ENCODE data around the gene CRYBG1. TPM values are rescaled to one million over a fixed set of nuclear protein-coding genes. Genes with fewer than 3 reads are reported as not detected.
"Not testable (repeated sequence)": the region's sequence is repeated elsewhere in the genome, so short reads cannot be mapped to it uniquely, and the experiment has no call there.

CRYBG1 gene
- total RNA-seq, 1 donor: 11.9 TPM

DNA sequence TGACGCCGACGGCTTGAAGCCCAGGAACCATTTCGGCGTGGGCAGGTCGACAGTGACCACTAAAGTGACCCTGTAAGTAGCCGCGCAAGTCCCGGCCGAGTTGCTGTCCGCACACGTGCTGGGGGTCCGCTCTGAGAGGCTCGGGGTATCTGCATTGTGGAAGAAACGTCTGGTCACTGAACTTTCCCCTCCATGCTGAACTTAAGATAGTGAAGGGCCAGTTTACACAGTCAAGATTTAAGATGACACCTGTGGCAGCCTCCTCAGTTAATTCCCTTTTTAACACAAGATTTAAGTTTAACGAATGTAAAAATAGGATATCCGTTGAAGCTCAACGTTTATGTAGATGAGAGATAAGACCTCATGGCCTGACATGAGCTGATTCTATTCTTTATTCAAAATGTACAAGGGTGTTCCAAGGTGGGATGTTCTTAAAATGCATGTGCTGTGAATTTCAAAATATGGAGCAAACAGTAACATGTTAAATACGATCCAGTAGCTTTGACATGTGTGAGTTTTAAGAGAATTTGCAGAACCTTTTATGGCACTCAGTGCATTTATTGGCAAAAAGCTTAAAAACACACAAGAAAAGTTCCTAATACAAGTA, 152.6 kb downstream of the CRYBG1 start:
- no peak for DNase-seq (ENCODE audit: insufficient read length, low spot score, missing footprints)
- no peaks in the 10 kb centered on the region for H4K20me1 ChIP-seq (ENCODE audit: insufficient read depth, low read length)
- TF ChIP-seq CTCF (IDR thresholded peaks at IDR 0.05; ENCODE audit: extremely low read depth, low read depth, low read length): no peak
- no peaks in the 10 kb centered on the region for H3K9me3 ChIP-seq (ENCODE audit: low read depth, low read length)
- peaks cover 24% of the 10 kb centered on the region for H3K27me3 ChIP-seq (ENCODE audit: insufficient read depth, low read length)
- H3K4me3 ChIP-seq (ENCODE audit: insufficient read depth, low read length): peak overlapping the region; percentile 82
- H2AFZ ChIP-seq (ENCODE audit: low read length): peak overlapping the region; percentile 87
- H3K36me3 ChIP-seq (ENCODE audit: insufficient read depth, low read length): no peaks in the 10 kb centered on the region
- peaks cover 29% of the 10 kb centered on the region for H3K4me1 ChIP-seq (ENCODE audit: insufficient read depth, low read length)
- peak overlapping the region; percentile 38 for H3K27ac ChIP-seq (ENCODE audit: low read depth, low read length)
- peak overlapping the region; percentile 87 for H3K4me2 ChIP-seq (ENCODE audit: insufficient read depth, low read length)
- no peaks in the 10 kb centered on the region for H3K79me2 ChIP-seq (ENCODE audit: insufficient read depth, low read length)

- Histone ChIP-seq H3K27ac (ENCODE audit: low read depth, low read length) (no peak overlapping the region), H3K4me3 (ENCODE audit: insufficient read depth, low read length) (no peak overlapping the region), H3K27me3 (ENCODE audit: insufficient read depth, low read length) (peaks cover 17% of the 10 kb centered on the region), H3K9me3 (ENCODE audit: low read depth, low read length) (no peaks in the 10 kb centered on the region), H3K4me2 (ENCODE audit: insufficient read depth, low read length) (peak overlapping the region; percentile 87), H3K36me3 (ENCODE audit: insufficient read depth, low read length) (no peaks in the 10 kb centered on the region), H4K20me1 (ENCODE audit: insufficient read depth, low read length) (no peaks in the 10 kb centered on the region), H3K79me2 (ENCODE audit: insufficient read depth, low read length) (no peaks in the 10 kb centered on the region), H3K4me1 (ENCODE audit: insufficient read depth, low read length) (peaks cover 32% of the 10 kb centered on the region), H2AFZ (ENCODE audit: low read length) (no peak overlapping the region)
- peak; percentile 48 for DNase-seq (ENCODE audit: insufficient read length, low spot score, missing footprints)
- no peak for TF ChIP-seq CTCF (IDR thresholded peaks at IDR 0.05; ENCODE audit: extremely low read depth, low read depth, low read length)
These were observed 153.5 kb downstream of the CRYBG1 start for GRCh38 chr6:106513808-106514582.

- H3K4me1 ChIP-seq (ENCODE audit: insufficient read depth, low read length): peaks cover 37% of the 10 kb centered on the region
- no peaks in the 10 kb centered on the region for H3K36me3 ChIP-seq (ENCODE audit: insufficient read depth, low read length)
- no peak overlapping the region for H2AFZ ChIP-seq (ENCODE audit: low read length)
- no peak for TF ChIP-seq CTCF (IDR thresholded peaks at IDR 0.05; ENCODE audit: extremely low read depth, low read depth, low read length)
- H4K20me1 ChIP-seq (ENCODE audit: insufficient read depth, low read length): no peaks in the 10 kb centered on the region
- H3K9me3 ChIP-seq (ENCODE audit: low read depth, low read length): no peaks in the 10 kb centered on the region
- no peak overlapping the region for H3K27ac ChIP-seq (ENCODE audit: low read depth, low read length)
- H3K27me3 ChIP-seq (ENCODE audit: insufficient read depth, low read length): peaks cover 11% of the 10 kb centered on the region
- H3K4me2 ChIP-seq (ENCODE audit: insufficient read depth, low read length): no peak overlapping the region
- no peak overlapping the region for H3K4me3 ChIP-seq (ENCODE audit: insufficient read depth, low read length)
- DNase-seq (ENCODE audit: insufficient read length, low spot score, missing footprints): no peak
- H3K79me2 ChIP-seq (ENCODE audit: insufficient read depth, low read length): no peaks in the 10 kb centered on the region
These were observed 154.0 kb downstream of the CRYBG1 start for GRCh38 chr6:106514583-106514885.

GRCh38 chr6:106515582-106515981, 155.1 kb downstream of the CRYBG1 start:
- H3K27ac ChIP-seq (ENCODE audit: low read depth, low read length); H3K27me3 ChIP-seq (ENCODE audit: insufficient read depth, low read length): not testable (repeated sequence)
- peaks cover 38% of the 10 kb centered on the region for H3K4me1 ChIP-seq (ENCODE audit: insufficient read depth, low read length)

More at GRCh38 chr6:106515582-106515981, 155.1 kb downstream of the CRYBG1 start:
- H3K4me2 ChIP-seq (ENCODE audit: insufficient read depth, low read length); H3K79me2 ChIP-seq (ENCODE audit: insufficient read depth, low read length); H2AFZ ChIP-seq (ENCODE audit: low read length); H3K9me3 ChIP-seq (ENCODE audit: low read depth, low read length); H4K20me1 ChIP-seq (ENCODE audit: insufficient read depth, low read length); H3K4me3 ChIP-seq (ENCODE audit: insufficient read depth, low read length); H3K36me3 ChIP-seq (ENCODE audit: insufficient read depth, low read length); DNase-seq (ENCODE audit: insufficient read length, low spot score, missing footprints): not testable (repeated sequence)
